Kidney epithelial cell (primary cell): ENCODE results near the gene CDH2. TPM values are rescaled to one million over a fixed set of nuclear protein-coding genes. Genes with fewer than 3 reads are reported as not detected.
A peak's percentile ranks its signal among the peaks of the same experiment; 100 is the strongest.

Experiments
- DNase-seq: peaks from one replicate; pipeline ENCODE4 v3.0.0-alpha.2; 2010; ENCODE audit warnings: low read depth
- H3K27me3 ChIP-seq: 2 replicates; pipeline ENCODE4 v1.6.0; 2011; ENCODE audit warnings: low read length; ENCODE audit not compliant: control insufficient read depth, insufficient read depth
- H3K36me3 ChIP-seq: 2 replicates; pipeline ENCODE4 v1.5.1; 2011; ENCODE audit warnings: low read length; ENCODE audit not compliant: control insufficient read depth, insufficient read depth
- H3K4me3 ChIP-seq: 2 replicates; pipeline ENCODE4 v1.5.1; 2011; ENCODE audit warnings: low read depth, mild to moderate bottlenecking, control low read depth, low read length
- CTCF ChIP-seq: IDR thresholded peaks from 2 replicates; pipeline ENCODE4 v1.5.1; 2011; ENCODE audit warnings: mild to moderate bottlenecking, moderate library complexity, low read length, control low read depth, inconsistent platforms; ENCODE audit not compliant: insufficient read depth, poor library complexity, severe bottlenecking
- total RNA-seq: library from RNA; depleted of rRNA; stranded (reverse); fragments of >200 nt; gene quantifications from 2 replicates; pipeline ENCODE4 v1.2.3, GENCODE V29; 2015

Gene CDH2
- total RNA-seq, 1 donor from 2014 or later: 190 TPM

DNA sequence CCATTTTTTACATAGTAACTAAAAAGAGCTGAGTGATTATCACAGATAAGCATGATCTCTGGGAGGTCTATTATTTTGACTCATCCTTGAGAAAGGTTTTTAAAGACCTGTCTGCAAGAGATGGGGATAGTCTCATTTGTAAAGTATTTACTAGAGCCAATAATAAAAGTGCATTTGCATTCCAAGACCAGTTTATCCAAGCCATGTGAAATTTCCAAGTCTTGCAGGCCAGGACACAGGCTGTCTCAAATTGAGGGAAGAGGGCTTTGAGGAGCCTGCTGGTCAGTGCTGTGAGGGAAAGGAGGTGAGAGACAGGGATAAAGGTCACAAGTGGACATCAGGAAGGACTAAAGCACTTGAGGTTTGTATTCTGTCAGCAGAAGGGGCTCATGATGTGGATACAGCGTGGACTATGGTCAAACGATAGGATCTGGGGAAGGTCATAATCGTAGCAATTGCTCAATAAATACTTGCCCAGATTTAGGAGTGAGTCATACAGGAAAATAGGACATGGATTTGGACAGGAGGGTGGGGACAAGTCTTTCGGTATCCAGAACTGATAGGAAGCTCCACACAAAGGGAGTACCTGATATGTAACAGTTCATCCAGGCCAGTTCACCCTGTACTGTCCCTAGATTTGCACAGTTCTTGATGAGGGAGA lies 6.6 kb upstream of the CDH2 start:
- H3K36me3 ChIP-seq: no peaks in the 10 kb centered on the region
- no peak overlapping the region for H3K4me3 ChIP-seq
- no peak for TF ChIP-seq CTCF
- no peak for DNase-seq
- H3K27me3 ChIP-seq: no peaks in the 10 kb centered on the region

- H3K27me3 ChIP-seq: no peaks in the 10 kb centered on the region
- no peak for TF ChIP-seq CTCF
These were observed 4.7 kb upstream of the CDH2 start for GRCh38 chr18:28181616-28182015.

DNA sequence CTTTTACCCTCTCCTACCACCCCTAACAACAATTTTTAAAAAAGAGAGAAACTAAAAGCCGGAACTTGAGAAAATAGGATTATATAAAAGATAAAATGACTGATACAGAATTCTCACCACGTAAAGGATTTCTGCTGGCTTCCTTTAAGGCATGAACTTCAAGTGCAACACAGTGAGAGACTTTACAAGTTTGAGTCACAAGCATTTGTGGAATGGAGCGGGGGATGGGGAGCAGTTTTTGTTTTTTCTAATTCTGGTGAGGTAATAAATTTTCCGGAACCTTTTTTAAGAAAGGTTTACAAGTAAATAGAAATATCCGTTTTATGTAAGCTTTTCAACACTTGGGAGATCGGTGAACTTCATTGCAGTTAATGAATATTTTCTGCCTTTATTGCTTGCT lies 1.8 kb upstream of the CDH2 start:
- no peaks in the 10 kb centered on the region for H3K36me3 ChIP-seq
- no peaks in the 10 kb centered on the region for H3K27me3 ChIP-seq
- H3K4me3 ChIP-seq: peak overlapping the region; percentile 79
- TF ChIP-seq CTCF: no peak
- no peak for DNase-seq

More at GRCh38 chr18:28181616-28182015, 4.7 kb upstream of the CDH2 start:
- Histone ChIP-seq H3K36me3 (no peaks in the 10 kb centered on the region), H3K4me3 (no peak overlapping the region)
- no peak for DNase-seq

- Histone ChIP-seq H3K36me3 (no peaks in the 10 kb centered on the region), H3K27me3 (no peaks in the 10 kb centered on the region), H3K4me3 (peak overlapping the region; percentile 79)
- peak; percentile 11 for TF ChIP-seq CTCF
- no peak for DNase-seq
These were observed 1.1 kb upstream of the CDH2 start for GRCh38 chr18:28177828-28178635.

- H3K27me3 ChIP-seq: no peaks in the 10 kb centered on the region
- H3K36me3 ChIP-seq: no peaks in the 10 kb centered on the region
- no peak for TF ChIP-seq CTCF
These were observed 307 bp downstream of the CDH2 start for GRCh38 chr18:28176698-28176947.

More at GRCh38 chr18:28176698-28176947, 307 bp downstream of the CDH2 start:
- peak overlapping the region; percentile 79 for H3K4me3 ChIP-seq
- no peak for DNase-seq
